ENCODE results near the gene G6PC3.
"Not testable (repeated sequence)": the region's sequence is repeated elsewhere in the genome, so short reads cannot be mapped to it uniquely, and the experiment has no call there.

G6PC3 gene

DNA sequence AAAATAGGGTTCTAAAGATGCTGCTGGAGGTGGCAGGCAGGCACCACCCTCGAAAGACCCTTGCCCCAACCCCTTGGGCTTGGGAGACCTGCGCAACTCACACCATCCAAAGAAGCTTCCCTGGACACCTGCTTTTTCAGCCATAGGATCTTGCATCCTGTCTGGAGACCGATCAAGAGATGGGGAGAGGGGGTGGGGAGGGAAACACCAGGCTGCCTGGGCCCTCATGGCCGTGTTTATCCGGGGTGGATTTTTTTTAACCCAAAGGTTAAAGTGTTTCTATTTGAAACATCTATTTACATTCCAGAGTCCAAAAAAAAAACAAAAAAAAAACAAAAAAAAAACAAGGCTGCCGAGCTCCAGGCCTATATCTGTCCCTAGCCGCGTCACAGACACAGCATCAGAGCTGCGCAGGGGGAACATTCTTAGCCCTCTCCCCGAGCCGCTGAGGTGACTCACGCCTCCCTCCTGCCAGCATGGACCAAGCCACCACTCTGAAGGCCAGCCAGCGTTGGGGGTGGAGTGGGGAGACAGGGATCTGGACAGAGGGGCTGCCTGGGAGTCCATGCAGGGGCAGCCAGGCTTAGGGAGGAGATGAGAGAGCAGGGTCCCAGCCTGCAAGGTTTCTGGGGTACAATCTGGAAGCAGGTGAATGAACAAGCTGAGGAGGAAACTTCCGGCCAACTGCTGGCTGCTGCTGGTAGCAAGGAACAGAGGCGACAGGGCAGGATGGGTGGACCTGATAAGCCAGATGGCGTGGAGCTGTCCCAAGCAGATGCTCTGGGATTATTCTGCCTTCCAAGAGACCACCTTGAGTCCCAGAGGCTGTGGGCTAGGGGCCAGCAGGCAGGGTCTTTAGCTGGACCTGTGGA lies 38.1 kb downstream of the G6PC3 start:
- DNase-seq (ENCODE audit: low read depth): no peak

GRCh38 chr17:44109312-44109630 lies 38.7 kb downstream of the G6PC3 start:
- DNase-seq (ENCODE audit: low read depth): no peak

- DNase-seq (ENCODE audit: low read depth): no peak
Observed at GRCh38 chr17:44110011-44110686, 39.6 kb downstream of the G6PC3 start.

DNA sequence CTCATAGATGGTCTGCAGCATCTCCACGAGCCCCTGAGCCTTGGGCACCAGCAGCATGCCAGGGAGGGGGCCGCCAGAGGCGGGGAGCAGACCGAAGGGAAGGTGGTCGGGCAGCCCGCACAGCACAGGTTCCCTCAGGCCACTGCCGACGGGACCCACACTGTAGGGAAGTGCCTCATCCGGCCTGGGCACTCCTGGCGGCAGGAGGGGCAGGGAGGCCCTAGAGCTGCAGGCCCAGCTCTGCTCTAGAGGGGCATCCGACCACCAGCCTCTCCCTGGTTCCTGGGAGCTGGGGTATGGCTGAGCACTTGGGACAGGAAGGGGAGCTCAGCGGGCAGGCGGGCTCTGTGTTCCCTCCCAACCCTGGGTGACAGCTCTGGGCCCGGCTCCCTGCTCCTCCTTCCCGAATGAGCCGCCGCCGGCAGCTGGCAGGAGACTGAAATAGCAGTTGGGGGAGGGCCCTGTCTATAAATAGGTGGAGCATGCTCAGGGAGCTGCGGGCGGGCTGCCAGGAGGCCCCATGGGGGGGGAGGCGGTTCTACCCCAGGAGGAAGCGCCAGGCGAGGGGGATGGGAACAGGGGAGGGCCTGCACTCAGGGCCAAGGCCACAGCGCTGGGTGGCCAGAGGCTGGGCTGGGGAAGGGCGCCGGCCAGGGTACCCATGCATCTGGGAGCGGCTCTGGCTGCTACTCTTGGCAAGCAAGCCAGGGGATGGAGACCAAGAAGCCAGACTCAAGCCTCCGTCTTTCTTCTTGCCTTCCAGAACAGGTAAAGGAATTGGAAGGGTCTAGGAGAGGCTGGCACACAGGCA lies 40.5 kb downstream of the G6PC3 start:
- DNase-seq (ENCODE audit: low read depth): peak; percentile 26

DNA sequence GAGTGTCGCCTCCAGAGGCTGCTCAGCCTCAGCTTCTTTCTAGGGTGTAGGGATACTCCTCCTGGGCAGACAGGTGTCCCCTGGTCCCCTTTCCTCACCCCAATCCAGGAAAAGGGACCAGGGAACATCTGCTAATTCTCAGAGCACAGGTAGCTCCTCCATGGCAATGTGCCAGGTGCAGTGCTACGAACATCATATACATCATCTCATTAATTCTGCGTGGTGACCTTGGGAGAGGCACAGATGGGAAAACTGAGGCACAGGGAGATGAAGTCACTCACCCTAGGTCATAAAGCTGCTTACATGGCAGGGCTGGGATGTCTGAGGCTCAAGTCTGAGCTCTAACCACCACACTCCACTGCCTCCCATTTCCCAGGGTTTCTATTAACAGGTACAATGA lies 41.2 kb downstream of the G6PC3 start:
- no peak for DNase-seq (ENCODE audit: low read depth)

GRCh38 chr17:44112284-44113280 lies 42.0 kb downstream of the G6PC3 start:
- DNase-seq (ENCODE audit: low read depth): no peak

DNA sequence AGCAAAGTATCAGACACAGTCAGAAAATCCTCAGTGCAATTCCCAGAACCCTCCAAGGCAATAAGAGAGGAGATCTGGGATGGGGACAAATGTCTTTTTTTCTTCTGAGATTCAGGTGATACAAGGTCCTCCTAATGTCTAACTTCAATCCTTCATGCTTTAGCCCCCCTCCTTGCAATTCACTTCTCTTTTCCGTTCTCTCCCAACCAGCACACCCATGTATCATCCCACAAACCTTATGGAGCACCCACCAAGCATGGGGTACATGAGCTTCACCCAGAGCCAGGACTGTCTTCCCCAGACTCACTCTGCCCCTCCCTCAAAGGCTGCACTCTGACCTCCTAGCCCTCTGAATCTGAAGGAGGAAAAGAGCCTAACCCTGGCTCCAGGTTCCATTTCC lies 42.8 kb downstream of the G6PC3 start:
- DNase-seq (ENCODE audit: low read depth): no peak

DNA sequence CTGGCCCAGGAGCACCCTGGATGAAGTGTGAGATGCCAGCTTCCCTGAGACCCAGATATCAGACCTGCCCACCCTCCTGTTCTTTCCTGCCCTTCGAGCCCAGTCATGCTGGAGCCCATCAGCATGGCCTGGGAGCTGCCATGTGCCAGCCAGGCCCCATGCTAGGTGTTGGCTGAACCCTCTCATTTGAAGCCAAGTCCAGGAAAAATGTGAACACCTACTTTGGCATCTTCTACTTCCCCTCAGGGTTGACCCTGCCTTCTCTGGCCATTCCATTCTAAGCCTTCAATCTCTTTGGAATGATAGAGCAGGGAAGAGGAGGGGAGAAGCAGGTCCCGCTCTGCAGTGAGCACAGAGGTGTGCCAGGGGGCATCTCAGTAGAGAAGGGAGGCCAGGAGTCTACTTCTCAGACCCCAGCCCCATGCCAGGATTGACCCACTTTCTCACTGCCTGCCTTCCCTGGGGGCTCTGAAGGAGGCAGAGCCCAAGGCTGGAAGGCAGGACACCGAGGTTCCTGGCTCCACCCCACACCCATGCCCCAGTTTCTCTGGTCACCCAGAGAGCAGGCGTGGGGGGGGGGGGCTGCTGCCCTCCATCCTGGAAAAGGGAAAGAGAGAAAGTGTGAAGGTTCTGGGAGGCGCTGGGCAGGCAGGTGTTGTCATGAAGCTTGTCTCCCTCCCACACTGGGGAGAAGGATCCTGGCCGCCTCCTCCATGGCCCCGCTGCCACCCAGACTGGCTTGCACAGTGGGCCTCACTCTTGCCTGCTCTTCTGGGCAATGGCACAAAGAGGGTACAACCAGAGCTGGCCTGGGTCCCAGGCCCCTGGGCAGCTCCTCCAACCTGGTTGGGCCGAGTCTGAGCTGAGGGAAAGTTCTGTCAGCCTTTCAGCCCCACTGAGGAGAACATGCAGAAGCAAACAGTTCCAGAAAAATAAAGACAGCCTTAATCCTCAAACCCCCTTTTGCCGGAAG lies 43.6 kb downstream of the G6PC3 start:
- DNase-seq (ENCODE audit: low read depth): no peak

DNA sequence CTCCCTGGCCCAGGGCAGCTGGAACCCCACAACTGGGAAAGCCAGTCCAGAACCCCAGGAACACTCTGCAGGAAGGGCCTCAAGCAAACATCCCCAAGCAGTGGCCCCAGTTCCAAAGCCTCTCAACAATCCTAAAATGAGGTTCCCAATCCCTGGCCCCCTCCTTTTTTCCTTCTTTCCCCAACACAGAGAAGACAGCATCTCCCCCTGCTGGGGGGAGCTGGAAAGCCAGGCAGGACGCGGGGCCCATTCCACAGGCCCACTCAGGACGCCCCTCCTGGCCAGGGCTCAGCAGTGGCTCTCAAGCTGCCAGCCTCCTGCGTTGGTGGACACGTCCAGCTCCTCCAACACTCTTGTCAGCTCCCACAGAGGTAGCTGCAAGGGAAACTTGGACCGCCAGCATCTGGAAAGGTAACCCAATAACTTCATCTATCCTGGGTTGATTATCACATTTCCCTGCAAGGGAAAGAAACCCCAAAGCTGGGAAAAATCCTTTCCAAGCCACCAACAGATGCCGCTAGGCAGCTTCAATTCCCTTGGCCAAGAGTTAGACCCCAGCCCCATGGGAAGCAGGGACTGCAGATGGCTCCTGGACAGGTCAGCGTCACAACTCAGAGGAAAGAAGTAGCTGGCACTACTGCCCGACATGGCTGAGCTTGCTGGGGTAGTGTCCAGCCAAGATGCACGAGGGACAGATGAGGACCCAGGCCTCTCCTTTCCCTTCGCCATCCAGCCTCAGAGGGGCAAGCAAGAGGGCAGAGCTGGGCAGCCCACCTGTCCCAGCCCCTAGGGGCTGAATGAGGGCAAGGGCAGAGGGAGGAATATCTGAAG lies 45.3 kb downstream of the G6PC3 start:
- no peak for DNase-seq (ENCODE audit: low read depth)

DNA sequence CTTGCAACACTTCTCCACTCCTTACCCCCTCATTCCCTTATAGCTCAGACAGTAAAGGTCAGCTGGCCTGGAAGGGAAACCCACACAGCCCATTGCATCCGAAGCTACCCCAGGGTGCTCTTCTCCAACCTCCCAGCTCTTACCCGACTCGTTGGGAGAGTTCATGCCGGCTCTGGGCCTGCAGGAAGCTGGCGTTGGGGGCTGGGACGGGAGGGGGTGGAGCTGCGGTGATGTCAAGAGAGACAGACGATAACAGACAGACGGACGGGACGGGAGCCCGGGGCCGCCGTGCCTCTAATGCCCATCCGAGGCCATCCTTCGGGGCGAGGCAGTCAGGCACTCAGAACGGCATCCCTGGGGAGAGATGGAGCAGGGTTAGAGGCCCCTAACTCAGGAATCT lies 46.8 kb downstream of the G6PC3 start:
- DNase-seq (ENCODE audit: low read depth): no peak

DNA sequence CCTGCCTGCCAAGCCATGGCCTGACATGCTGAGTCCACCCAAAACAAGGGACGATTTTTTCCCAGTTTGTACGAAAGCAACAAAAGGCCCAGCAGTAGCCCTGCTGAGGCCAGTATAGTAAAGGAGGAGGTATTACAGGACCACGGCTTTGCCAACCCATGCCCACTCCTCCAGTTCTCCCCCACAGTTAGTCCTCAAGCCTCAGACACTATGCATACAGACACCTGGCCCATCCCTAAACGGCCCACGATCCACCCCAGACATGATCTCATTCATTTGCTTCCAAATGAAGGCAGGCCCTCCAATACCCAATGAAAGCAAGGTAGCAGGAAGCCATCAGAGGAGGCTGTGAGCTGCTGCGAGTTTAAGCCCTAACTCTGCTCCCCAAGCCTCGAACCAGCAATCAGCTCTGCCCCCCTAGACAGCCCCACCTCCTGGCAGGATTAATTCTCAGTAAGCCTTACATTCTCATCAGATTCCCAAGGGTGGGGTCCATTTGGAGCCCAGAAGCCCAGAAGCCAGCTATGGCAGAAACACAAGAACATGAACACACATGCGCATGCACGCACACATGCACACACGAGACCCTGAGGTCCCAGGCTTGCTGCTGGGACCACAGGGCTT lies 48.0 kb downstream of the G6PC3 start:
- DNase-seq (ENCODE audit: low read depth): no peak

- no peak for DNase-seq (ENCODE audit: low read depth)
Observed at GRCh38 chr17:44119062-44119461, 48.5 kb downstream of the G6PC3 start.

DNA sequence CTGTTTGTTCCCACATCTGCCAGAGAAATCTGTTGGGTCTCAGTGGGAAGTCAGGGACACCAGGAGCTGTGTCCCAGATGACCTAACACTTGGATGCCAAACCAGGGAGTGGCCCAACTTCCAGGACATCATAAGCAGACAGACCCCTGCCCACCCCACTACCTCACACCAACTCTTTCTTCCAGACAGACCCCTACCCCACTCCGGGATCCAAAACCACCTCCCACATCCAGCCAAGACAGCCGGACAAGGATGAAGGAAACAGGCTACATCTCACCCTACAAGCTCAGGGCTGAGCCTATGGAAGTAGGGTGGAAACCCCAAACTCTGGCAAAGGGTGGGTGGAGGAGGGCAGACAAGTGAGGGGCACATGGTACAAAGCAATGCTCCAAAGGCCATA lies 49.3 kb downstream of the G6PC3 start:
- no peak for DNase-seq (ENCODE audit: low read depth)

- not testable (repeated sequence) for DNase-seq (ENCODE audit: low read depth)
Observed at GRCh38 chr17:44120281-44120680, 49.7 kb downstream of the G6PC3 start.

- DNase-seq (ENCODE audit: low read depth): no peak
Observed at GRCh38 chr17:44120851-44121605, 50.5 kb downstream of the G6PC3 start.

DNA sequence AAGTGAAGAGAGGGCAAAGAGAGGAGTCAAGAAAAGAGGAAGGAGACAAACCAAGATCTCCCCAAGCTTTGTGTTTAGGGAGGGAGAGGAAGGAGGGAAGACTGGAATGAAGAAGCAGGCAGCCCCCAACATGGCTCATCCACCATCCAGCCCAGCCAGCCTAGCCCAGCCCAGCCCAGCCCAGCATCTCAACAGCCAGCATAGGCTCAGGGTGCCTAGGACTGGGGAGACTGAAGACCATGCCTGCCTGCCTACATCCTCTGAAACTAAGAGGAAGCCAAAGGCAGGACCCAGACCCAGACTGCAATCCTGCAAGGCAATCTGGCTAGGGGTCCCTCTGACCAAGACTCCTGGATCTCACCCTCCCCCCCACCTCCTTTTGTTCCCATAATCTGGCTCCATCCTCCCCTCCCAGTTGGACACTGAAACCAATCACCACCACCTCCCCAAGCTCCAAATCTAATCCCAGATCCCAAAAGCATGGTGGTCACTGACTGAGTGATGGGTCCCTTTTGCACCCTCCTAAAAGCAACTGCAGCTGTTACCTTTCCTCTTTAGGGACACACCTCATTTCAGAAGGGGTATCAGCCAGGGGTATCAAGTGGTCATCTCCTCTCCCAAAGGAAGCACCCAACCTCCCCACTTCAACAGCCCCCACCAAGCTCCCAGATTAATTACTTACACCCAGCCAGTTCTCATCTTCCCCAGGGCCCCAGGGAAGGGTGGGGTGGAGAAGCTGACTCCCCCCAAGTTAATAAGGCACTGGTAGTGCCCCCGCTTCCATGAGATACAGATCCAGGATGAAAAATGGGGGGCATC lies 51.7 kb downstream of the G6PC3 start:
- no peak for DNase-seq (ENCODE audit: low read depth)

GRCh38 chr17:44122816-44123355 lies 52.4 kb downstream of the G6PC3 start:
- DNase-seq (ENCODE audit: low read depth): no peak
